HepG2 (cell line): Measurements from ENCODE around the gene PCLO. TPM values are rescaled to one million over a fixed set of nuclear protein-coding genes. Genes with fewer than 3 reads are reported as not detected.

Experiments
- ATAC-seq: fragments of 200-7000 bp; cut with Tn5 transposase; 3 replicates; pipeline ENCODE4 v1.9.1; 2020; ENCODE audit warnings: mild to moderate bottlenecking, moderate library complexity
- BruUV-seq: library from RNA; stranded (reverse); fragments of 400-500 nt; replicated peaks from 2 replicates; lab custom pipeline; 2021; lab: Mats Ljungman, UMichigan
- CTCF ChIA-PET: fragments of 300-600 bp; formaldehyde crosslinking; extraction: SDS; loops from one replicate; lab custom pipeline; 2021; ENCODE audit warnings: low total read pairs, inconsistent platforms, low intra/inter-chr PET ratio; lab: Yijun Ruan, JAX
- POLR2A ChIA-PET: fragments of 350-600 bp; sonication (Branson Sonifier 250); formaldehyde crosslinking; loops from one replicate; lab custom pipeline; 2020; ENCODE audit warnings: antibody characterized with exemption, inconsistent platforms; lab: Yijun Ruan, JAX
- DNase-seq: peaks from one replicate; pipeline ENCODE4 v3.0.0-alpha.2; 2015; ENCODE audit warnings: low spot score
- FAIRE-seq: peaks from 3 replicates; lab custom pipeline; 2011; peaks lifted over from hg19 to GRCh38; lab: Jason Lieb, UNC
- H2AFZ ChIP-seq: one replicate; pipeline ENCODE4 v1.6.1; 2011; ENCODE audit warnings: low read length, inconsistent platforms
- H3K27ac ChIP-seq: fragments of 300-600 bp; 3 replicates; pipeline ENCODE4 v1.8.0; 2011; ENCODE audit warnings: mixed run types, mild to moderate bottlenecking, mixed read lengths, low read length, inconsistent platforms; ENCODE audit not compliant: insufficient read depth; ENCODE audit errors: extremely low read length
- H3K27me3 ChIP-seq, 2 experiments: fragments of 200-600 bp in 1 of 2; 2 replicates in 1 of 2; 3 replicates in 1 of 2; pipeline versions ENCODE4 v1.6.0 to v1.8.0; 2011; ENCODE audit warnings: low read length in 2 of 2, mild to moderate bottlenecking in 2 of 2, moderate library complexity in 2 of 2, inconsistent platforms in 1 of 2; ENCODE audit not compliant: insufficient read depth in 2 of 2, control insufficient read depth in 1 of 2
- H3K36me3 ChIP-seq, 2 experiments: fragments of 200-600 bp in 1 of 2; replicated peaks in 1 of 2; 2 replicates in 1 of 2; 3 replicates in 1 of 2; pipeline versions ENCODE4 v1.5.1 to v1.8.0; 2011; ENCODE audit warnings: low read length in 2 of 2, inconsistent platforms in 1 of 2; ENCODE audit not compliant: insufficient read depth in 2 of 2, control insufficient read depth in 1 of 2
- H3K4me1 ChIP-seq: 2 replicates; pipeline ENCODE4 v1.5.1; 2012; ENCODE audit warnings: low read length, inconsistent platforms; ENCODE audit not compliant: insufficient read depth
- H3K4me2 ChIP-seq: 2 replicates; pipeline ENCODE4 v1.6.0; 2011; ENCODE audit warnings: low read depth, low read length, inconsistent platforms
- H3K4me3 ChIP-seq, 3 experiments: fragments of 200-600 bp in 1 of 3; sonication (generic), shearing (Covaris generic) in 1 of 3; replicated peaks in 1 of 3; 2 replicates each; pipeline ENCODE4 v1.5.1; 2011 to 2016; ENCODE audit warnings: low read length in 3 of 3, inconsistent platforms in 2 of 3, low read depth in 2 of 3, mild to moderate bottlenecking in 2 of 3, control low read depth in 1 of 3, mixed read lengths in 1 of 3; ENCODE audit not compliant: insufficient read depth in 1 of 3
- H3K79me2 ChIP-seq: one replicate; pipeline ENCODE4 v1.6.1; 2011; ENCODE audit warnings: low read length, inconsistent platforms; ENCODE audit not compliant: insufficient read depth
- H3K9ac ChIP-seq: 2 replicates; pipeline ENCODE4 v1.6.0; 2011; ENCODE audit warnings: mild to moderate bottlenecking, low read depth, low read length, inconsistent platforms; ENCODE audit not compliant: insufficient read depth
- H3K9me3 ChIP-seq: 2 replicates; pipeline ENCODE4 v1.5.1; 2012; ENCODE audit warnings: mild to moderate bottlenecking, low read length
- H4K20me1 ChIP-seq: 2 replicates; pipeline ENCODE4 v1.6.0; 2011; ENCODE audit warnings: inconsistent platforms, mild to moderate bottlenecking, low read length, moderate library complexity; ENCODE audit not compliant: insufficient read depth
- LBX2 ChIP-seq: sonication (generic); formaldehyde crosslinking; IDR thresholded peaks from 2 replicates; pipeline ENCODE4 v1.5.0; 2020; ENCODE audit warnings: missing genetic modification reagents, mild to moderate bottlenecking, borderline replicate concordance
- MED13 ChIP-seq: sonication (generic); formaldehyde crosslinking; IDR thresholded peaks from 2 replicates; pipeline ENCODE4 v1.5.0; 2020; ENCODE audit warnings: missing genetic modification reagents
- NCOR1 ChIP-seq: fragments of 200-600 bp; sonication (generic); IDR thresholded peaks from 2 replicates; pipeline ENCODE4 v1.7.0; 2017; ENCODE audit warnings: antibody characterized with exemption, low read length, borderline replicate concordance
- NR2F2 ChIP-seq: IDR thresholded peaks from 2 replicates; pipeline ENCODE4 v1.6.1; 2012; ENCODE audit warnings: low read depth, inconsistent platforms, borderline replicate concordance
- POGZ ChIP-seq: sonication (generic); formaldehyde crosslinking; IDR thresholded peaks from 2 replicates; pipeline ENCODE4 v1.4.0; 2020; ENCODE audit warnings: mild to moderate bottlenecking, missing genetic modification reagents
- SETDB1 ChIP-seq: sonication (generic); formaldehyde crosslinking; IDR thresholded peaks from 2 replicates; pipeline ENCODE4 v1.5.1; 2020; ENCODE audit warnings: missing genetic modification reagents, mild to moderate bottlenecking, borderline replicate concordance
- SNRNP70 ChIP-seq: fragments of 200-400 bp; formaldehyde crosslinking; IDR thresholded peaks from 2 replicates; pipeline ENCODE4 v1.6.1; 2017; ENCODE audit warnings: mild to moderate bottlenecking, low read depth, low read length, moderate library complexity
- THYN1 ChIP-seq: sonication (generic); formaldehyde crosslinking; IDR thresholded peaks from 2 replicates; pipeline ENCODE4 v1.8.1; 2023; ENCODE audit warnings: low read depth, mild to moderate bottlenecking, moderate library complexity, missing genetic modification reagents, borderline replicate concordance
- XRCC5 ChIP-seq: fragments of 200-400 bp; formaldehyde crosslinking; optimal IDR thresholded peaks from 2 replicates; pipeline ENCODE3; 2017; ENCODE audit warnings: mild to moderate bottlenecking, low read length
- ZBTB42 ChIP-seq: sonication (generic); formaldehyde crosslinking; IDR thresholded peaks from 2 replicates; pipeline ENCODE4 v1.5.0; 2020; ENCODE audit warnings: mild to moderate bottlenecking, missing genetic modification reagents
- ZMYM4 ChIP-seq: sonication (generic); formaldehyde crosslinking; IDR thresholded peaks from 2 replicates; pipeline ENCODE4 v1.8.1; 2023; ENCODE audit warnings: mild to moderate bottlenecking, missing genetic modification reagents
- ZNF33A ChIP-seq: sonication (generic); formaldehyde crosslinking; IDR thresholded peaks from 2 replicates; pipeline ENCODE4 v1.5.1; 2020; ENCODE audit warnings: missing genetic modification reagents, mild to moderate bottlenecking, moderate library complexity, borderline replicate concordance
- ZNF432 ChIP-seq: sonication (generic); formaldehyde crosslinking; IDR thresholded peaks from 2 replicates; pipeline ENCODE4 v1.5.0; 2020; ENCODE audit warnings: missing genetic modification reagents, mild to moderate bottlenecking, borderline replicate concordance
- ZNF530 ChIP-seq: sonication (generic); formaldehyde crosslinking; IDR thresholded peaks from 2 replicates; pipeline ENCODE4 v1.5.0; 2020; ENCODE audit warnings: low read depth, mild to moderate bottlenecking, missing genetic modification reagents
- ZNF598 ChIP-seq: sonication (generic); formaldehyde crosslinking; IDR thresholded peaks from 2 replicates; pipeline ENCODE4 v1.5.1; 2020; ENCODE audit warnings: mild to moderate bottlenecking, missing genetic modification reagents, borderline replicate concordance
- ZNF883 ChIP-seq: sonication (generic); formaldehyde crosslinking; IDR thresholded peaks from 2 replicates; pipeline ENCODE4 v1.5.1; 2020; ENCODE audit warnings: mild to moderate bottlenecking, missing genetic modification reagents; ENCODE audit errors: not compliant biosample characterization
- ZZZ3 ChIP-seq: sonication (generic); formaldehyde crosslinking; IDR thresholded peaks from 2 replicates; pipeline ENCODE4 v1.4.0; 2020; ENCODE audit warnings: missing genetic modification reagents, mild to moderate bottlenecking, borderline replicate concordance
- WGBS: methylation state at CpG from one replicate; pipeline ENCODE4 v1.1.6; 2017; ENCODE audit warnings: low lambda C conversion rate; 5-methylcytosine and 5-hydroxymethylcytosine counted together
- in situ Hi-C: cut with HindIII; loops from 2 replicates; pipeline ENCODE4 v1.10.0; 2017; ENCODE audit warnings: low pct_unique_long_range_greater_than_20kb; ENCODE audit not compliant: extremely low pct_ligation_motif_present
- intact Hi-C: fragments of 100-400 bp; cut with micrococcal nuclease; formaldehyde crosslinking; loops from one replicate; pipeline ENCODE4 v1.10.0; 2022; ENCODE audit not compliant: unreplicated experiment
- polyA plus RNA-seq, 8 experiments: library from polyadenylated mRNA; depleted of rRNA in 3 of 8; stranded (reverse) in 7 of 8; unstranded in 1 of 8; fragments of >200 nt; fragmentation: Illumina TruSeq in 4 of 8; extraction: Trizol in 4 of 8; gene quantifications; 2 replicates each; pipeline versions ENCODE4 v1.2.1 to v1.2.3, GENCODE V29; 2011 to 2016; ENCODE audit warnings: low read depth in 4 of 8, missing spikeins in 1 of 8, mixed read lengths in 1 of 8; ENCODE audit not compliant: insufficient read depth in 1 of 8
- total RNA-seq, 5 experiments: library from RNA; depleted of rRNA; stranded (reverse); fragments of >200 nt; fragmentation: Illumina TruSeq; extraction: Trizol; gene quantifications; 2 replicates each; pipeline ENCODE4 v1.2.3, GENCODE V29; 2016; ENCODE audit warnings: low read depth in 1 of 5
- TF ChIP-seq, protein P1 (sequence below): sonication (generic); formaldehyde crosslinking; IDR thresholded peaks from 2 replicates; pipeline ENCODE4 v1.8.1; 2023; ENCODE audit warnings: mild to moderate bottlenecking, missing genetic modification reagents

Gene PCLO
- total and polyA plus RNA-seq, 2 of the 13 experiments (the other 11 are each of a cell fraction or from before 2014, with no cell fraction given): 0.07 to 0.29 TPM

GRCh38 chr7:83105948-83106347 is 56.7 kb downstream of the PCLO start:
- Histone ChIP-seq H3K79me2 (no peaks in the 10 kb centered on the region), H3K4me3 (no peak overlapping the region)
- in situ Hi-C loops: no loop called here

More at GRCh38 chr7:83105948-83106347, 56.7 kb downstream of the PCLO start:
- no peak overlapping the region for H3K4me2 ChIP-seq
- no peak for DNase-seq
- no peaks in the 10 kb centered on the region for H3K36me3 ChIP-seq
- BruUV-seq: no TSS peak
- no peak overlapping the region for H3K27ac ChIP-seq
- CTCF ChIA-PET: no interaction called here
- intact Hi-C loops: no loop called here
- no peaks in the 10 kb centered on the region for H4K20me1 ChIP-seq
- FAIRE-seq: no peak
- ATAC-seq: no peak
- TF ChIP-seq LBX2 (CRISPR knock-in tag) (no peak), ZNF530 (CRISPR knock-in tag) (no peak), ZNF33A (CRISPR knock-in tag) (no peak), ZNF432 (CRISPR knock-in tag) (no peak), SNRNP70 (no peak), ZMYM4 (CRISPR knock-in tag) (no peak), ZNF883 (CRISPR knock-in tag) (no peak), ZBTB42 (no peak), MED13 (CRISPR knock-in tag) (no peak), NCOR1 (no peak), ZZZ3 (CRISPR knock-in tag) (no peak), THYN1 (CRISPR knock-in tag) (no peak), POGZ (CRISPR knock-in tag) (no peak), NR2F2 (no peak), ZNF598 (CRISPR knock-in tag) (no peak), XRCC5 (no peak), SETDB1 (no peak)
- TF ChIP-seq, protein P1, sequence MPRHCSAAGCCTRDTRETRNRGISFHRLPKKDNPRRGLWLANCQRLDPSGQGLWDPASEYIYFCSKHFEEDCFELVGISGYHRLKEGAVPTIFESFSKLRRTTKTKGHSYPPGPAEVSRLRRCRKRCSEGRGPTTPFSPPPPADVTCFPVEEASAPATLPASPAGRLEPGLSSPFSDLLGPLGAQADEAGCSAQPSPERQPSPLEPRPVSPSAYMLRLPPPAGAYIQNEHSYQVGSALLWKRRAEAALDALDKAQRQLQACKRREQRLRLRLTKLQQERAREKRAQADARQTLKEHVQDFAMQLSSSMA (CRISPR knock-in tag): no peak
- TF ChIP-seq, all 625 proteins: peak for 0
- Histone ChIP-seq H3K27me3 (no peaks in the 10 kb centered on the region), H3K4me1 (no peaks in the 10 kb centered on the region), H2AFZ (no peak overlapping the region), H3K9ac (no peak overlapping the region), H3K9me3 (no peaks in the 10 kb centered on the region)
- 0% methylated on average over 1 of the region's 2 CpGs for WGBS
- POLR2A ChIA-PET: no interaction called here
